Measurements from ENCODE around the gene TCHHL1. TPM values are rescaled to one million over a fixed set of nuclear protein-coding genes. Genes with fewer than 3 reads are reported as not detected.

TCHHL1 gene
- total and polyA plus RNA-seq, 8 donors, result 0.18 TPM; not detected in 7

- TF ChIP-seq EP300 (IDR thresholded peaks at IDR 0.05), result no peak
- TF ChIP-seq POLR2A (IDR thresholded peaks at IDR 0.05), result no peak
- no peak for TF ChIP-seq CTCF (IDR thresholded peaks at IDR 0.05)
- peak in 2 of 3 donors; percentile 27 to 47 for TF ChIP-seq POLR2AphosphoS5 (IDR thresholded peaks at IDR 0.05)
- Histone ChIP-seq H3K36me3 (no peaks in the 10 kb centered on the region), H3K27ac (peak overlapping the region; percentile 90 to 96 (median 95)), H3K27me3 (peaks cover 0 to 4% (median 0%) of the 10 kb centered on the region in 3 donors), H3K4me3 (peak overlapping the region in 3 of 4 donors; percentile 3 to 27 (median 12)), H3K4me1 (peaks cover 23 to 64% (median 28%) of the 10 kb centered on the region in 4 donors), H3K9me3 (no peaks in the 10 kb centered on the region)
- peak; percentile 88 to 94 for DNase-seq
- intact Hi-C loops (cut with DNase I; ENCODE audit: low total_unique reads), result no loop called here
- WGBS, 5 donors, result 18 to 29% (median 22%) methylated on average over 5 to 6 of the region's 6 CpGs
These were observed 40.4 kb downstream of the TCHHL1 start for GRCh38 chr1:152048416-152049009.

GRCh38 chr1:152047730-152048415, 41.0 kb downstream of the TCHHL1 start:
- Histone ChIP-seq H3K4me3 (peak overlapping the region in 3 of 4 donors; percentile 11 to 27 (median 12)), H3K36me3 (no peaks in the 10 kb centered on the region), H3K4me1 (peaks cover 23 to 64% (median 27%) of the 10 kb centered on the region in 4 donors), H3K9me3 (no peaks in the 10 kb centered on the region), H3K27ac (peak overlapping the region; percentile 90 to 96 (median 95)), H3K27me3 (no peaks in the 10 kb centered on the region)
- intact Hi-C loops (cut with DNase I; ENCODE audit: low total_unique reads), result no loop called here
- WGBS, 5 donors, result 1 to 4% (median 2%) methylated on average over 13 of the region's 13 CpGs
- DNase-seq, result peak; percentile 88 to 96
- TF ChIP-seq CTCF (IDR thresholded peaks at IDR 0.05) (peak in 3 of 7 experiments; percentile 27 to 40 (median 32)), EP300 (IDR thresholded peaks at IDR 0.05) (no peak), POLR2AphosphoS5 (IDR thresholded peaks at IDR 0.05) (peak; percentile 28 to 90 (median 88)), POLR2A (IDR thresholded peaks at IDR 0.05) (no peak)

- Histone ChIP-seq H3K36me3 (no peaks in the 10 kb centered on the region), H3K4me3 (peak overlapping the region in 2 of 4 donors; percentile 11 to 27), H3K27ac (peak overlapping the region; percentile 90 to 96 (median 95)), H3K27me3 (no peaks in the 10 kb centered on the region), H3K9me3 (no peaks in the 10 kb centered on the region), H3K4me1 (peaks cover 22 to 60% (median 26%) of the 10 kb centered on the region in 4 donors)
- 23 to 33% (median 31%) methylated on average over 5 of the region's 5 CpGs for WGBS, 5 donors
- TF ChIP-seq POLR2A (IDR thresholded peaks at IDR 0.05) (no peak), EP300 (IDR thresholded peaks at IDR 0.05) (no peak), CTCF (IDR thresholded peaks at IDR 0.05) (no peak), POLR2AphosphoS5 (IDR thresholded peaks at IDR 0.05) (no peak)
- DNase-seq, result no peak
- intact Hi-C loops (cut with DNase I; ENCODE audit: low total_unique reads), result no loop called here
These were observed 41.5 kb downstream of the TCHHL1 start for GRCh38 chr1:152047413-152047729.

GRCh38 chr1:152044386-152044785, 44.5 kb downstream of the TCHHL1 start:
- 43 to 60% (median 56%) methylated on average over 3 of the region's 3 CpGs for WGBS, 5 donors

More at GRCh38 chr1:152044386-152044785, 44.5 kb downstream of the TCHHL1 start:
- intact Hi-C loops (cut with DNase I; ENCODE audit: low total_unique reads), result no loop called here
- Histone ChIP-seq H3K27me3 (no peaks in the 10 kb centered on the region), H3K36me3 (no peaks in the 10 kb centered on the region), H3K27ac (no peak overlapping the region), H3K4me3 (no peak overlapping the region), H3K9me3 (no peaks in the 10 kb centered on the region), H3K4me1 (peaks cover 22 to 39% (median 24%) of the 10 kb centered on the region in 4 donors)
- TF ChIP-seq POLR2A (IDR thresholded peaks at IDR 0.05), result no peak
- no peak for TF ChIP-seq CTCF (IDR thresholded peaks at IDR 0.05)
- TF ChIP-seq EP300 (IDR thresholded peaks at IDR 0.05), result no peak
- TF ChIP-seq POLR2AphosphoS5 (IDR thresholded peaks at IDR 0.05), result no peak
- no peak for DNase-seq
